ENCODE results near the gene ACTN1. TPM values are rescaled to one million over a fixed set of nuclear protein-coding genes. Genes with fewer than 3 reads are reported as not detected.

ACTN1 gene
- polyA plus RNA-seq, 3 donors = 41.4 to 75.0 (median 69.4) TPM

- intact Hi-C loops (cut with micrococcal nuclease) = loop anchor here in 1 of 2 donors (5.0 kb wide), 1 partner anchor 247 kb away; no protein-coding TSS in a partner anchor
- no peaks in the 10 kb centered on the region for H3K79me2 ChIP-seq (ENCODE audit: insufficient read depth, low read length)
- no peak for TF ChIP-seq CTCF (IDR thresholded peaks at IDR 0.05)
- no peak overlapping the region for H3K9ac ChIP-seq (ENCODE audit: insufficient read depth, low read length, poor library complexity, severe bottlenecking)
- H3K36me3 ChIP-seq (replicated peaks in 1 of 2; ENCODE audit: control insufficient read depth in 1 of 2, insufficient read depth in 2 of 2, low read length in 2 of 2) = peaks cover 0 to 4% of the 10 kb centered on the region in 2 donors
- Mint-ChIP-seq H3K36me3 (peaks cover 0 to 14% of the 10 kb centered on the region in 2 donors), H3K27me3 (ENCODE audit: low read depth in 3 of 3) (peaks cover 0 to 3% (median 2%) of the 10 kb centered on the region in 3 donors), H3K27ac (no peak overlapping the region), H3K4me3 (no peak overlapping the region), H3K4me1 (peaks cover 3% of the 10 kb centered on the region), H3K9me3 (peaks cover 7 to 18% (median 13%) of the 10 kb centered on the region in 7 donors)
- WGBS (ENCODE audit: insufficient coverage) = 94% methylated on average over 4 of the region's 5 CpGs
- no peaks in the 10 kb centered on the region for H3K4me1 ChIP-seq (ENCODE audit: control insufficient read depth in 1 of 2, insufficient read depth in 2 of 2, low read length in 2 of 2)
- no peak overlapping the region for H3K4me2 ChIP-seq (replicated peaks; ENCODE audit: extremely low read depth, low read length, poor library complexity, severe bottlenecking)
- H4K20me1 ChIP-seq (ENCODE audit: insufficient read depth, low read length) = no peaks in the 10 kb centered on the region
- H3K27ac ChIP-seq (ENCODE audit: low read depth in 1 of 2, low read length in 2 of 2) = no peak overlapping the region
- no peak for DNase-seq
- H3K27me3 ChIP-seq (ENCODE audit: control insufficient read depth in 2 of 2, insufficient read depth in 2 of 2, low read length in 2 of 2) = no peaks in the 10 kb centered on the region
- no peak overlapping the region for H3K4me3 ChIP-seq (replicated peaks in 1 of 3; ENCODE audit: low read depth in 2 of 3, low read length in 3 of 3)
- H3K9me3 ChIP-seq (replicated peaks in 1 of 2; ENCODE audit: control insufficient read depth in 1 of 2, insufficient read depth in 1 of 2, low read length in 2 of 2) = peaks cover 10 to 18% of the 10 kb centered on the region in 2 donors
- no peak overlapping the region for H2AFZ ChIP-seq (ENCODE audit: insufficient read depth, low read depth, low read length, poor library complexity, severe bottlenecking)
Observed at GRCh38 chr14:68860771-68861170, 118.3 kb downstream of the ACTN1 start.

- Histone ChIP-seq H3K9me3 (replicated peaks in 1 of 2; ENCODE audit: control insufficient read depth in 1 of 2, insufficient read depth in 1 of 2, low read length in 2 of 2) (peaks cover under 1 to 13% of the 10 kb centered on the region in 2 donors), H3K4me3 (replicated peaks in 1 of 3; ENCODE audit: low read depth in 2 of 3, low read length in 3 of 3) (no peak overlapping the region), H2AFZ (ENCODE audit: insufficient read depth, low read depth, low read length, poor library complexity, severe bottlenecking) (no peak overlapping the region), H3K27me3 (ENCODE audit: control insufficient read depth in 2 of 2, insufficient read depth in 2 of 2, low read length in 2 of 2) (no peaks in the 10 kb centered on the region), H3K79me2 (ENCODE audit: insufficient read depth, low read length) (no peaks in the 10 kb centered on the region), H3K4me2 (replicated peaks; ENCODE audit: extremely low read depth, low read length, poor library complexity, severe bottlenecking) (no peak overlapping the region), H3K27ac (ENCODE audit: low read depth in 1 of 2, low read length in 2 of 2) (no peak overlapping the region), H4K20me1 (ENCODE audit: insufficient read depth, low read length) (no peaks in the 10 kb centered on the region), H3K9ac (ENCODE audit: insufficient read depth, low read length, poor library complexity, severe bottlenecking) (no peak overlapping the region), H3K4me1 (ENCODE audit: control insufficient read depth in 1 of 2, insufficient read depth in 2 of 2, low read length in 2 of 2) (no peaks in the 10 kb centered on the region), H3K36me3 (replicated peaks in 1 of 2; ENCODE audit: control insufficient read depth in 1 of 2, insufficient read depth in 2 of 2, low read length in 2 of 2) (no peaks in the 10 kb centered on the region)
- Mint-ChIP-seq H3K36me3 (no peaks in the 10 kb centered on the region), H3K27me3 (ENCODE audit: low read depth in 3 of 3) (peaks cover 0 to 2% (median 1%) of the 10 kb centered on the region in 3 donors), H3K27ac (no peak overlapping the region), H3K4me3 (no peak overlapping the region), H3K4me1 (no peaks in the 10 kb centered on the region), H3K9me3 (peaks cover 0 to 14% (median 7%) of the 10 kb centered on the region in 7 donors)
- no peak for TF ChIP-seq CTCF (IDR thresholded peaks at IDR 0.05)
- intact Hi-C loops (cut with micrococcal nuclease) = no loop called here
- DNase-seq = no peak
- 94% methylated on average over 3 of the region's 5 CpGs for WGBS (ENCODE audit: insufficient coverage)
Observed at GRCh38 chr14:68857516-68858070, 121.5 kb downstream of the ACTN1 start.

Measured in CD14-positive monocyte (primary cell).